T47D (cell line): ENCODE measurements around the gene ZBTB40.

Experiments used
- DNase-seq, 2 experiments: peaks; one replicate each; pipeline versions ENCODE4 v3.0.0 to v3.0.0-alpha.2; 2011 to 2012; ENCODE audit warnings: low read depth in 1 of 2, low spot score in 1 of 2
- JUND ChIP-seq: IDR thresholded peaks from 2 replicates; pipeline ENCODE4 v1.6.1; 2012; ENCODE audit warnings: low read depth
- in situ Hi-C: cut with HindIII; loops from 2 replicates; pipeline ENCODE4 v1.10.0; 2016; ENCODE audit warnings: low sequenced_read_pairs, low pct_unique_long_range_greater_than_20kb

ZBTB40 gene

DNA sequence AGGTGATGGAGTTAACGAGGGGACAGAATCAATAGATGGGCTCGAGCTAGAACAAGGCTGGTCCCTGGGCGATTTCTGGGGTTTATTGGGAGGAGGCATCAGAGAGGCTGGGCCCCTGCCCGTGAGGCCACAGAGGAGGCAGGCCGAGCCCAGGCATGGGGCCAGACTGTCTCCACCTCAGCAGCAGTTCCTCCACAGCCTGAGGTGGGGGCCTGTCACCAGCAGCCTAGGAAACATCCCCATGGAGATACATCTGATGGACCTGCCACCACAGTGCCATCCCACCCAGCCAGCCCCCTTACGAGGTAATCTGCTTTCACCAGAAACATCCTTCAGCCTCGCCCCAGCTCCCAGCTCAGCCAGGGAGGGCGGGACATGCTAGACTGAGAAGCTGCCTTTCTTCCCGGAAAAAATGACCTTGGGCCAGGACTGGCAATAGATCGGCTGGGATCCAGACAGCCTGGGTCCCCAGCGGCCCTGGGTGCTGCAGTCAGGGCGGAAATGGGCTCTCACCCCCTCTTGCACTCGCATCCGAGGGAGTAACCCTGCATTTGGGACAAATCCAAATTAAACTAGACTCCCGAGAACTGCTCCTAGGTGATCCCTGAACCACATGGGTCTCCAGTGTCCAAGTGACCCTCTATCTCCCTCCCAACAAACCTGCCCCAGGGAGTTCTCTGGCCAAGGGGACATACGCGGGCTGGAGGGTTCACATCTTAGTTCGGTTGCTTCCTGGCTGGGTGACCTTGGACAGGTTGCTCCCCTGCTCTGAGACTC is 101.6 kb downstream of the ZBTB40 start:
- no peak for DNase-seq
- TF ChIP-seq JUND, result no peak
- in situ Hi-C loops, result no loop called here

DNA sequence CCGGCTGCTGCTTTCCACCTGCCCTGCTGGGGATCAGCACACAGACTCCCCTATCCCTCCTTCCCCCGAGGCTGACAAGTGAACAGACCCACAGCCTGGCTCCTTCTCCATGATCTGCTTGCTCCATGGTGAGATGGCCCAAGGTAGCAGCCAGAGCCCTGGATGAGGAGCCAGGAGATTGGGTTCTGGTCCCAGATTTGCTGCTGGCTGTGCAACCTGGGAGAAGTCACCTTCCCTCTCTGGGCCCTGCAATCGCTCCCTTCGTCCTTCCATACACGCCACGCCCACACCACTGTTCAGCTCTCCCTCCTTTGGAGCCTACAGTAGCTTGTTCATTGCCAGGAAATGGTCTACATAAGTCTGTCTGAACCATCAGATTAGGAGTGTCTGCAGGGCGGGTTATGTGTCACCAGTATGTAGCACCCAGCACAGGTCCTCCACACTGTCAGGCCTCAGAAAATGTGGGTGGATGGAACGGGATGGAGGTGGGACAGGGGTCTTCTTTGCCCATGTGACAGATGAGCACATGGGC is 102.4 kb downstream of the ZBTB40 start:
- in situ Hi-C loops, result no loop called here
- DNase-seq, result no peak
- no peak for TF ChIP-seq JUND

DNA sequence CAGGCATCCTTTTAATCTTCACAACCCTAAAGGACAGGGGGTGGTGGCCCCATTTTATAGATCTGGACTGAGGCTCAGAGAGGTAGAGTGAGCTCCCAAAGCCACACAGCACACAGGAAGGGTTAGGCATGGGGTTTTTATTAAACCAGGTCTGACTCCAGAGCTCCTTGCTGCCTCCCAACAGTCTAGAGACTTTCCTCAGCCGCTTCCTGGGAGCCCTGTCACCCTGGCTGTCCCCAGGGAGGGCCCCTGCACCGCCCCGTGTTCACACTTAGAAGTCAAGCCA is 103.7 kb downstream of the ZBTB40 start:
- no peak for TF ChIP-seq JUND
- no peak for DNase-seq
- in situ Hi-C loops, result no loop called here

DNA sequence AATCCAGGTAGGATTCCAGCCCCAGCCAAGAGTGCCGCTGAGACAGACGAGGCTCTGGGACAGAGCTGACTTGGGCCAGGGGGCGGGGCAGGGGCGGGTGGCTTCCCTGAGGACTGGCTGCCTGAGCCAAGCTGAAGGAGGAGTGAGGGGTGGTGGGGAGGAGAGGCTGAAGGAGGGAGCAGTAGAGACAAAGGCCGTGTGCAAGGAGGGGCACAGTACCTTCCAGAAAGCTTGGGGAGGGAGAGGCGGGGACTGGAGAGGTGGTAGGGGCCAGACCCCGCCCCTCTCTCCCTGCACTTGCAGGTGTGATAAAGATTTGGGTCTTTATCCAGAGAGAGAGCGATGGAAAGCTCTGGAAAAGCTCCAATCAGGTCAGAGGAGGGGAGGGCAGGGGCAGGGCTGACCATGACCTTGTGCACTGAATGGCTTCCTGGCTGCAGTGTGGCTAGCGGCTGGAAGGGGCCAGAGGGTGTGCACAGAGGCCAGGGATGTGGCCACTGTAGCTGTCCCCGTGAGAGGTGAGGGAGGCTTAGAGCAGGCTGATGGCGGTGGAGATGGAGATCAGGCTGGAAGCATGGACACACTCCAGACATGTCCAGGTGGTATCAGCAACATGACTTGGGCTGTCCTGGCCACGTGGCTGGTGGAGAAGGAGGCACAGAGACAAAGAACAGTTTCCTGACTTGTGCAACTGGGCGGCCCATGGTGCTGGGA is 104.9 kb downstream of the ZBTB40 start:
- no peak for DNase-seq
- no peak for TF ChIP-seq JUND
- in situ Hi-C loops, result no loop called here

DNA sequence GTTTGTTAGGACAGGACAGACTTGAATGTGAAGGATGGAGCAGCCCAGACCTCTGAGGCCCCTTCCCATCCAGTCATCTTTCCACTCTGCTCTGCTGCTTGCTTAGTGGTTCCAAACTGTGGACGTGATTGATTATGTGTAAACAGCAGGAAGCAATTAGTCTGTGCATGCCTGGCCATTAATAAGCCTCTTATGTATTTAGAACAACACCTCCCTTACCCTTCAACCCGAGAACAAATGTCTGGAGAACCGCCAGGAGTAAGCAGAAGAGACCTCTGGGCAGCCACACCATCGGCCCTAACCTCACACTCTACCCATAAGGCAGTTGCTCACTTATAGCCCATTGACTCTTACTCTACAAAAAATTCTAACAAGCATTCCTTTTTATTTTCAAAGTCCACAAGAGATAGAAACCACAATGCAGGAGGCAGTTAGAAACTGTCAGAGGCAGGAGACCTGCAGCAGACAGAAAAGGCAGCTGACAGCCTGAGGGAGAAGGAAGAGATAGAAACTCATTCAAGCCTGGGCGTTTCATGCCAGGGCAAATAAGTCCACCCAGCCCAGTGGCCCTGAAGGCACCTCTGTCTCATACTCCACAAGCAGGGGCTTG is 105.8 kb downstream of the ZBTB40 start:
- peak in 1 of 2 experiments; percentile 35 for DNase-seq
- TF ChIP-seq JUND, result no peak
- in situ Hi-C loops, result no loop called here

DNA sequence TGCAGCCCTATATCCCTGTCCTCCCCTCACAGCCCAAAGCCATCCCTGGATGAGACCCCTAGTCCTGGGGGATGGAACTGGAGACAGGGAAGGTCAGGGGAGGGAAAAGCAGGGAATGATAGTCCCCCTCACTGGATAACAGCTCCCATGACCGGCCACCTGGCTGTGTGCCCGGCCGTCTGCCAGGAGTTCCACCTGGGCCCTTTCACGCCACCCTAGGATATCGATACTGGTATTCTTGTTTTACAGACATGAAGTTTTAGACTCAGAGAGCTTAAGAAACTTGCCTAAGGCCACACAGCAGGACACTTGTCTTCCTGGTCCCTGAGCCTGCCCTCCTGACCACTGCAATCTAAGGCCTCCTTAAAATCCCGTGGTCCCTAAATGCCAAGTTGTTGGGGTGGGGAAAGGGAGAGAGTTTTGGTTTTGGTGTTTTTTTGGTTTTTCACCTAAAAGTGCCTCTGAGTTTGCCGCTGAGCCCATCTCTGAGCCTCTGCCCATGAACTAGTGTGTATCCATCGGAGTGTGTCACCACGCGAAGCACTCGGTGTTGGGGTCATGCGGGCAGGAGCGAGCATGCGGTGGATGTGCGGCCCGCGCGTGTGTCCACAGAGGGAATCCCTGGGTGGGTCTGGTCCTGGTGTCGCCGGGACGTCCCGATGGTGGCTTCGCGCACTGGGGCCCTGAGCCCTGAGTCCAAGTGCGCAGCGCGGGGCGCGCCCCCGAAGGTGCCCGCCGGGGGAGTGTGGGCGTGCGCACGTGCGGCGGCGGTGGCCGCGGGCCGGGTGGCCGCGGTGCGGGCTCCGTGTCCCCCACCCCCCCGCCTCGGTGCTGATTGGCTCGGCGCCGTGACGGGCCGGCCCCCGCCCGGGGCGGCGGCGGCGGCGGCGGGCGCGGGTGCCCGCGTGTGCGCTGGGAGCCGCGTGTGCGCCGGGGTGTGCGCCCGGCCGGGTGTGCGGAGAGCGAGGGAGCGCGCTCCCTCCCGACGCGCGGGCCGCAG is 111.2 kb downstream of the ZBTB40 start, which contains the start of gene EPHA8:
Gene EPHA8, plus strand, starts transcription at position 906 of the 1,000 bp plus-strand sequence. CDS start 147 bp downstream, outside the sequence.
- in situ Hi-C loops, result no loop called here
- no peak for TF ChIP-seq JUND
- peak in 1 of 2 experiments; percentile 61 for DNase-seq

DNA sequence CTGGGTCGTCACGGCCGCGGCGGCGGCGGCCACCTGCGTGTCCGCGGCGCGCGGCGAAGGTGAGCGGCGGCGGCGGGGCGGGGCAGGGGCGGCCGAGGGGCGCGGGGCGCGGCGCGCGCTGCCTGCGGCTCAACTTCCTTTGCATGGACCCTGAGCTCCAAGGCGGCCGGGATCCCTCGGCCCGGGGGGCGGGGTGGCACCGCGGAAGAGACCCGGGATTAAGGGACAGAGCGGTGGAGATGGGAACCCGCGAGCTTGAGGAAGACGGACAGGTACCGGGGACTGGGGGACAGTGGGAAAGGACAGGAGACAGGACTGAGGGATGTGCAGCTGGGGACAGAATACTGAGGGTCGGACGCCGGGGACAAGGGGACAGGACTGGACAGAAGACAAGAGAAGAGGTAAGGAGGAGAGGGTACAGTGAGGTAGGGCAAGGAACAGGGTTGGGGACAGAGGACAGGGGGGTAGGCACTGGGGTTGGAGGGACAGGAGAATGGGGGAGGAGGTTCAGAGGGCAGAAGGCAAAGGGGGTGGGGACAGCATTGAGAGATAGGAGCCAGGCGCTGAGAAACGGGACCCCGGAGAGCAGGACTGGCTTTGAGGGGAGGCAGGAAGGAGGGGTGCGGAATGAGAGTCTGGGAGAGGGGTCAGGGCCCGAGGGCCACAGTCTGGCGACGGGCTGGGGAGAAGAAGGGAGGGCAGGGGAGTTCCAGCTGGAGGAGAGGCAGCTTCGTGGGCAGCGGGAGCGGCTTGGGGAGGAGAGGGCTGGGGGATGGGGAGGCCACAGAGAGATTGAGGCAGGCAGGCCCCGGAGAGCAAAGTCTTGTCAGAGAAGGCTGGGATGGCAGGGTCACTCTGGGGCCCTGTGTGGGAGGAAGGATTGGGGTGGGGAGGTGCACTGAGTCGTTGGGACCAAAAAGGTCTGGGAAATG is 112.3 kb downstream of the ZBTB40 start:
- in situ Hi-C loops, result no loop called here
- no peak for TF ChIP-seq JUND
- no peak for DNase-seq

DNA sequence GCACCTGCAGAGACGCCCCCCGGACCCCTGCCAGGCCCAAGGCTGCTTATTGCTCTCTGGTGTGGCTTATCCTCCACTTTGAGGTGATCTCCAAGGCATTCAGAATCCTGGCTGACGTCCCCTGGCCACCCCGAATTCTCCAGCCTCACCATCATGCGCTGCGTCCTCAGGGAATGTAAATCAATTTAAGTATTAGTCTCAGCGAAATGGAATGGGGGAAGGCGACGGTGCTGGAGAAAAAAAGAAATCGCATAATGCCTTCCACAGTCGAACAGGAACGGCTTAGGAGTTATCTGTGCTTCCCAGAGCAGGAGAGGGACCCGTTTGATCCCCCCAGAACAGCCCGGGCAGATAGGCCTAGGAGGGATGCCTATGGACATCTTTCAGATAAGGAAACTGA is 114.5 kb downstream of the ZBTB40 start:
- in situ Hi-C loops, result no loop called here
- TF ChIP-seq JUND, result no peak
- no peak for DNase-seq

DNA sequence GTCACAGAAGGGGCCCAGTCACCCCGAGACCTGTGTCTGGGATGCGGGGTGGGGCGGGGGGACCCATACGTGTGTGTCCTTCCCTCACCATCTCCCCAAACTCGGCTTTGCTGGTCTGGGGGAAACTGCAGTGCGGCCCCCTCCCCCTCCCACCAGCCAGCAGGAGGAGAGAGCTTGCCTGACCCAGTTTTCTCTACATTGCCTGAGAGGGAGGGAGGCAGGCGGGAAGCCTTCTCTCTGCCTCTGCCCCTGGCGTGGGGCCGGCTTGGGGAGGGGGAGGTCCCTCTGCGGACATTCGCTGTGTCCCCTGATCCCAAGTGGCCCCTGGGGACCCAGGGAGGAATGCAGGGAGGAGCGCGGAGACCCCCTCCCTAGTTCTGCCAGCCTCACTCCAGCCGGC is 115.5 kb downstream of the ZBTB40 start:
- in situ Hi-C loops, result no loop called here
- no peak for TF ChIP-seq JUND
- no peak for DNase-seq

DNA sequence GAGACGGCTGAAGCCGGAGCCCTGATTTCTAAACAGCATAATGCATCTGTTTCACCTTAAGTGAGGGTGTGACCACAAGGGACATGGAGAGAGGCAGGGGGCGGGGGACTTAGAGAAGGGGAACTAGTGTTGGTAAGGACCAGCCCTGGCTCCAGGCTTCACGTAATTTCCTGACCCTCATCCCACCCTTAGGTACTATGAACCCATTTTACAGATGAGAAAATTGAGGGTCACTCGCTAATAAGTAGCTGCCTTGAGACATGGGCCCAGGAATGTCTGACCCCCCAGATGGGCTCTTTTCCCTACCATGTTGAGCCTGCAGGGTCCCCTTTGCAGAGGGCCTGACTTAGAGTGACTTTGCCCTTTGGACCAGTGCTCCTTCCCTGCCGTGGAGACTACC is 116.3 kb downstream of the ZBTB40 start:
- DNase-seq, result no peak
- TF ChIP-seq JUND, result no peak
- in situ Hi-C loops, result no loop called here

DNA sequence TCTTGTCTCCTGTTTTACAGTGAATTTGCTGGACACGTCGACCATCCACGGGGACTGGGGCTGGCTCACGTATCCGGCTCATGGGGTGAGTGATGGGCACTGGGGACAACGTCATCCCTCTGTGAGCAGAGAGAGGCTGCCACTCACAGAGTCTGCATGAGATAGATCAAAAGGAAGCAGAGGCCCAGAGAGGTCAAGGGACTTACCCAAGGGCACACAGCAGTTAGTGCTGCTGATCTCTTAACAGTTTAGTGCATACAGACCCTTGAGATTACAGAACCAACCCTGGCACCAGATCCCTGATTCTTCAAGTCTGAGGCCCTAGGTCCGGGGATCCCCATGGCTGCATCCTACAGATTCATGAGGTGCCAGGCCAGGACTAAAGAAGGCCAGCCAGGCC is 117.6 kb downstream of the ZBTB40 start:
- in situ Hi-C loops, result no loop called here
- TF ChIP-seq JUND, result no peak
- DNase-seq, result no peak
